GM12875 (cell line): ENCODE data around the gene CCDC187.

Experiments
- H3K4me3 ChIP-seq: one replicate; pipeline ENCODE4 v1.5.1; 2011; ENCODE audit warnings: low read depth, low read length, control low read depth
- CTCF ChIP-seq: IDR thresholded peaks from 2 replicates; pipeline ENCODE4 v1.5.1; 2011; ENCODE audit warnings: low read depth, mild to moderate bottlenecking, control low read depth, inconsistent platforms, low read length, moderate library complexity, borderline replicate concordance; ENCODE audit not compliant: insufficient read depth

The CCDC187 gene

GRCh38 chr9:136334541-136334940 lies 30.6 kb upstream of the CCDC187 start:
- no peak overlapping the region for H3K4me3 ChIP-seq
- no peak for TF ChIP-seq CTCF

DNA sequence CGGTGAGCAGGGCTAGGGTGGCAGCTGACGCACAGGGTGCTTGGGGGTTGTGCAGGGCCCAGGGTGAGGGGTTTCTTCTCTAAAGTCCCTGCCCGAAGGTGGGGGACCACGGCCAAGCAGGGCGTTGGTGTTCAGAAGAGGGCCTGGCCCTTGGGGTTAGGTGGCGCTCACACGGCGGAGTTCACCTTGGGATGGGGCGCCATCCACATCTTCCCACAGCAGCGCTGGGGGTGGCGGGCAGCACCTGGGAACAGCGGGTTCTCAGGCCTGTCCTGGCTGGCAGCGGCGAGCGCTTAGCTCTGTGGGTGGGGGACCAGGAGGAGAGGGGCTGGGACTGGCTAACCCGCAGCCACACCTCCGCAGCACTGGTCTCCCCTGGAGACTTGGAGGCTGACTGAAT lies 29.6 kb upstream of the CCDC187 start:
- no peak for TF ChIP-seq CTCF
- no peak overlapping the region for H3K4me3 ChIP-seq

- no peak for TF ChIP-seq CTCF
- H3K4me3 ChIP-seq, result no peak overlapping the region
Measured at GRCh38 chr9:136333045-136333444, 29.2 kb upstream of the CCDC187 start.

DNA sequence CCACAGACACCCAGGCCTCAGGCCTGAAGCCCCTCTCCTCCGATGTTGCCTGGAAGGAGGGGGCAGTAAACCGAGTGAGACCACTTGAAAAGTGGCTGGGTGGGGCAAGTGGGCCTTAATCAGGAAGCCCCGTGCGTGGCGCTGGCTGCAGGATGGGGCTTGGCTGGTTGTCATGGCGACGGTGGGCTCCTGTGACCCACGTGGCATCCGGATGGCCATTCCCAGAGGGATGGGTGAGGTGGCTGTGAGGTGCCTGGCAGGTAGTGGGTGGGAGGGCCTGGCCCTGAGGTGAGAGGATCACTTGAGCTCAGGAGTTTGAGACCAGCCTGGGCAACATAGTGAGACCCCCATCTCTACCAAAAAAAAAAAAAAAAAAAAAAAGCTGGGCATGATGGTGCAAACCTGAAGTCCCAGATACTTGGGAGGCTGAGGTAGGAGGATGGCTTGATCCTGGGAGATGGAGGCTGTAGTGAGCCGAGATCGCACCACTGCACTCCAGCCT lies 28.6 kb upstream of the CCDC187 start:
- TF ChIP-seq CTCF, result no peak
- no peak overlapping the region for H3K4me3 ChIP-seq

DNA sequence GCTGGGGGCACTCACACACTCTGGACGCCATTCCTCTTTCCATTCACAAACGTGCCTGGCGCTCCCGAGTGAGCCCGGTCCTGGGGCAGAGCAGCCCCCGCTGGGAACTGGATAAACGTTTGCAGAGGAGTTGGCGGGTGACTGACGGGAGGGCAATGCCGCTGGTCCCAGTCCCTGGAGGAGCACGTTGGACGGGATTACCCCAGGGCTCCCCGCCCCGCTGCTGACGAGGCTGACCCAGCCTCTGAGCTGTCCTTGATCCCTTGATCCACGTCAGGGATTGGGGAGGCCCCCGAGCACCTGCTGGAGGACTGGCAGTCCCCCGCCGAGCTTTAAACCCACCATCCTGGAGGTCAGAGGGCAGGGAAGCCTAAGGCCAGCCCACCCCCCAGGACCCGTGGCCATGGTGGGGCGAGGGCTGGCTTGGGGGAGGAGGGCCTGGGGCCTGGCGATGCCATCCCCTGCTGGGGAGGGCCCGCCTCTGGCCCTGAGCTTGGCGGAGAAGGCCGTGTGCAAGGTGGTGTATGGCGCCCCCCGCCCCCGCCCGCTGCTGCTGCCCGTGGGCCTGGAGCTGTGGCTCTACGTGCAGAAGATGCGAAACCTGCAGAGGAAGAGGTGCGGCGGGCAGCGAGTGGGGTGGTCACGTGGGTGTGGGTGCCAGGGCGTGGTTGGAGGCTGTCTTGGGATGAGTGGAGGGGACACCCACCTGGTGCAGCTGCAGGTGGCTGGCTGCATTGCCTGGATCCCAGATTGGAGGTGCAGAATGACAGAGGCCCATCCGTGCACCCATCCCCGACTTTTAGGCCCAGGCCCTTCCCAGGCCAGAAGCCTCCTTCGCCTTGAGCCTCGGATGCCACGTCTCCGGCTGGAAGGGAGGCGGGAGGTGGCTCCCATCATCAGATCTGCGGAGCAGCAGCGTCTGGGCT lies 27.9 kb upstream of the CCDC187 start:
- no peak for TF ChIP-seq CTCF
- H3K4me3 ChIP-seq, result no peak overlapping the region

DNA sequence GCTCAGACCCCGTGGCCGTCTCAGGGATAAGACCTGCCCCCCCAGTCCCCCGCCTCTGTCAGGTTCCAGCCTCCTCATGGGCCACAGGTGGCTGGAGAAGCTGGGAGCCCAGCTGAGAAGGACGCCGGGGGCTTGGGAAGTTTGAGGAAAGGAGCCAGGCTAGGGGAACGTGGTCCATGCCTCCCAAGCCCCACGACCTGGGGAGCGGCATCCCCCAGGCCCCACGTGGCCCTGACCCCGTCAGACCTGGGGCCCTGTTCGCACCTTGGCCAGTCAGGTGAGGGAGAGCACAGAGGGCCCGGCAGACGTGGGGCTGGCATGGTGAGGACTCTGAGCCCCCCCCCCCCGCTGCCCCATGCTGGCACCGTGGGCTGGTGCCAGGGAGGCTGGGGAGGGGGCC lies 27.1 kb upstream of the CCDC187 start:
- H3K4me3 ChIP-seq, result no peak overlapping the region
- TF ChIP-seq CTCF, result no peak
